Measurements from ENCODE around the gene VPS9D1. TPM values are rescaled to one million over a fixed set of nuclear protein-coding genes. Genes with fewer than 3 reads are reported as not detected.

VPS9D1 gene
- total RNA-seq, 4 donors from 2014 or later, result 5.8 to 9.5 (median 7.8) TPM

DNA sequence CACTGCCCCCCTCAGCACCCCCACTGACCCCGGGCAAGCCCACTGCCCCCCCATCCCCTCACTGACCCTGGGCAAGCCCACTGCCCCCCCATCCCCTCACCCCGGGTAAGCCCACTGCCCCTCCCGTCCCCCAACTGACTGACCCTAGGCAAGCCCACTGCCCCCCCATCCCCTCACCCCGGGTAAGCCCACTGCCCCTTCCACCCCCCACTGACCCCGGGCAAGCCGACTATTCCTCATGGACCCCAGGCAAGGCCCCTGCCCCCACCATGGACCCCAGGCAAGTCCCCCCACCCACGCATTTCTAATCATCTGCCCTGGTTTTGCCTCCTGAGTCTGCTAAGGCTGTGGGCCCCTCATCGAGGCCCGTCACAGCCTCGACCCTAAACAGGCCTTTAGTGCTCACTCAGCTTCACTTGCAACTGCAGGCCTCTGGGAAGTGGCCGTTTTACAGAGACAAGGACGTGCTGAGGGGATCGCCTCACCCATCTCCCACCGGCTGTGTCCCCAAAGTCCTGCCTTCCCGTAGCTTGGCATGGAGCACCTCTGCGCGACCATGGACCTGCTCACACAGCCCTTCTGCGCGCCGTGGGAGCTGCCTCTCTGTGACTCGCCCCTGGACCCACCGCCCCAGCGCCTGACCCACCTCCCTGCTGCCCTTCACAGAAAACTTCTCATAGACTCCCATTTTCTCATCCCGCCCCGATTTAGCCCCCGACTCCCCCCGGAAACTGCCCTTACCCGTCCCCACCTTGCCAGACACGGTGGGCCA, 3.6 kb downstream of the VPS9D1 start:
- ATAC-seq (ENCODE audit: low FRiP score) (no peak), DNase-seq (ENCODE audit: low spot score) (no peak)
- TF ChIP-seq, protein P1, sequence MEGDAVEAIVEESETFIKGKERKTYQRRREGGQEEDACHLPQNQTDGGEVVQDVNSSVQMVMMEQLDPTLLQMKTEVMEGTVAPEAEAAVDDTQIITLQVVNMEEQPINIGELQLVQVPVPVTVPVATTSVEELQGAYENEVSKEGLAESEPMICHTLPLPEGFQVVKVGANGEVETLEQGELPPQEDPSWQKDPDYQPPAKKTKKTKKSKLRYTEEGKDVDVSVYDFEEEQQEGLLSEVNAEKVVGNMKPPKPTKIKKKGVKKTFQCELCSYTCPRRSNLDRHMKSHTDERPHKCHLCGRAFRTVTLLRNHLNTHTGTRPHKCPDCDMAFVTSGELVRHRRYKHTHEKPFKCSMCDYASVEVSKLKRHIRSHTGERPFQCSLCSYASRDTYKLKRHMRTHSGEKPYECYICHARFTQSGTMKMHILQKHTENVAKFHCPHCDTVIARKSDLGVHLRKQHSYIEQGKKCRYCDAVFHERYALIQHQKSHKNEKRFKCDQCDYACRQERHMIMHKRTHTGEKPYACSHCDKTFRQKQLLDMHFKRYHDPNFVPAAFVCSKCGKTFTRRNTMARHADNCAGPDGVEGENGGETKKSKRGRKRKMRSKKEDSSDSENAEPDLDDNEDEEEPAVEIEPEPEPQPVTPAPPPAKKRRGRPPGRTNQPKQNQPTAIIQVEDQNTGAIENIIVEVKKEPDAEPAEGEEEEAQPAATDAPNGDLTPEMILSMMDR (IDR thresholded peaks at IDR 0.05), result no peak

DNA sequence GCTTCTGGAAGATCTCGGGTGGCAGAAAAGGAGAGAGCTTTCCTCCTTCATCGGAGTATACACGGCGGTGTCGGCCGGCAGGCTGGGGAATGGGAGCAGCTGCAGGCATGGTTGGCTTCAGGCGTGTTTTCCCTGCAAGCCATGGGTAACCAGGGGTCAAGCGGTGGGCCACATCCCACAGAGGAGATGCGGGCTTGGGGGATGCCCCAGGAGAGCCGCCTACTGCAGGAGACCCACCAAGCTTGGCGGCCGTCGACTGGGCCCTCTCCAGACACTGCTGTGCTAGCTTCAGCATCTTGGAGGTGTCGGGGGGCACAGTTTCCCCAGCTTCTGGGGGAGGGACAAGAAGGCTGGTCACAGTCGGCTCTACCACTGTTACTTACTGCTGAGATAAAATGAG, 4.2 kb downstream of the VPS9D1 start:
- TF ChIP-seq, protein P1 (IDR thresholded peaks at IDR 0.05), result no peak
- ATAC-seq (ENCODE audit: low FRiP score) (no peak), DNase-seq (ENCODE audit: low spot score) (no peak)

DNA sequence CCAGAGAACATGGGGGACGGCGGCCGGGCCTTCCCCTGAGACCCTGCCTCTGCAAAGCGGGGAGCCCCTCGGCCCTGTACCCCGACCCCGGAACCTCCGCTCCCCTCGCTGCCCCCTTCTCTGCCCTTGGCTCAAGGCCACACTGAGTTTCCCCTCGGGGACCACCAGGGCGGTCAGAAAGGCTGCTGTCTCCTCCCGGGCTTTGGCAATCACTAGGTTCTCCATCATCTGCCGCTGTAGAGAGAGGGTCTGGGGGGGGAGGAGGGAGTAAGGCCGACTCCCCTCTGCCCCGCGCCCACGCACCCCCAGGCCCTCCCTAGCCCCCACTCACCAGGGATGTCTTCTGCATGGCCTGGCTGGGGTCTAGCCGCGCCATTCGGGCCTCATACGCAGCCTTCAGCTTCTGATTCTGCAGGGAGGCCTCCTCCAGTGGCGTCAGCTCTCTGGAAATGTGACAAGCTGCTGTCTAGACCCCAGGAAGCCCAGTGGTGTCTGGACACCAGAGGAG, 8.4 kb downstream of the VPS9D1 start:
- no peak for DNase-seq (ENCODE audit: low spot score)
- ATAC-seq (ENCODE audit: low FRiP score), result no peak
- TF ChIP-seq, protein P1 (IDR thresholded peaks at IDR 0.05), result no peak

DNA sequence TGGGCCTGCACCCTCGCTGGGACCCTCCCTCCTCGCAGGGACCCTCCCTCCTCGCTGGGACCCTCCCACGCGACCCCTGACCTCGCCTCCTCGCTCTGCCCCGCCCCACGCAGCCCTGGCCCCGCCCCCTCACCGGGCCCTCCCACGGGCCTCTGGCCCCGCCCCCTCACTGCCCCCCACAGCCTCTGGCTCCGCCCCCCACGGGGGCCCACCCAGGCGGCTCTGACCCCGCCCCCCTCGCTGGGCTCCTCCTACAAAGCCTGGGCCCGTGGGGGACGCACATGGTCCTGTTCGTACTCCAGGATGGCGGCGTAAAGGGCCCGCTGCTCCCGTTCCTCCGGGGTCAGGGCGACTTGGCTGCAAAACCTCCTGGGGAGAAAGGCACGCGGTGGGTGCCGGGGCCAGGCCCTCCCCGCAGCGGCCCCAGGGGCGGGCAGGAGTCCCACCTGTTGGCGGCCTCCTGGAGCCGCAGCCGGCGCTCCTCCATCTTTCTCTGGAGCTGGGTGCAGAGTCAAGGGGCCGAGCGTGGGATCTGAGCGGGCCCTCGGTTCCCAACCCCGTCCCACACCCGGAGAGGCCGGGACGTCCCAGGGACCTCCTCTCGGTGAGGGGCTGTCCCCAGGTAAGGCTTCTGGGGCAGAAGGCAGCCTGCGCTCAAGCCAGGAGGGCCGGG, 9.0 kb downstream of the VPS9D1 start:
- peak; percentile 45 for ATAC-seq (ENCODE audit: low FRiP score)
- TF ChIP-seq, protein P1 (IDR thresholded peaks at IDR 0.05), result no peak
- no peak for DNase-seq (ENCODE audit: low spot score)

DNA sequence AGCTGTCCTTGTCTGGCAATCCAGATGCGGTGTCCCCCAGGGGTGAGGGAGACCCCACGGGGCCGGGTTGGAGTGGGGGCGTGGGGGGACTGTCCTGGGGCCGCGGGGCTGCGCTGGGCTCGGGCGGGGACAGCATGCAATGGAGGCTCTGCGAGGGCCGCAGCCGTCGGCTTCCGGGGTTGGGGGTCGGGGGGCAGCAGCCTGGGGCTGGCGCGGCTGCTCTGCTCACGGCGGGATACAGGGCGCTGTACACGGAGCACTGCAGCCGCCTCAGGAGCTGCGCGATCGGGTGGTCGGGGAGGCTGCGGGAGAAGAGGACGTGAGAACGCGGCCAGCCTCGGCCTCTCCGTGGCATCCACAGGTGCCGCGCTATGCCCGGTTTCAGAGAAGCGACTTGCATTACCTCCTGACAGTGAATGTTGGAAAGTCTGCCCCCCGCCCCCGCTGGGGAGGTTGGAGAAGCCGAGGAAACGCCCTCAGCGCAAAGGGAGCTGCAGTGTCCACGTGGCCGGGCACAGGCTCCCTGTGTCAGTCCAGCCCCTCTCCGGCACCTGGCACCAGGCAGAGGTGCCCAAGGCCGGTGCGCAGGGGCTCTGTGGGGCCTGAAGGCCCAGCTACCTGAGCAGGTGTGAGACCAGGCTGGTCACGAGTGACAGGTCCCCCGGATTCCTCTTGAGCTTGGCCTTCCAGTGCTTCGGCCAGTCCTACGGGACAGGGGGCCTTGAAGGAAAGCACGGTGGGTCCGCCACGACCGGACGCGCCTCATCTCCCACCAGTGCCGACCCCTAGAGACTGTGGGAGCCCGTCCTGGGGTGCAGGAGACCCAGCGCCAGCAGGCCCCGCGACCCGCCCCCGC, 9.8 kb downstream of the VPS9D1 start:
- TF ChIP-seq, protein P1 (IDR thresholded peaks at IDR 0.05), result no peak
- no peak for DNase-seq (ENCODE audit: low spot score)

DNA sequence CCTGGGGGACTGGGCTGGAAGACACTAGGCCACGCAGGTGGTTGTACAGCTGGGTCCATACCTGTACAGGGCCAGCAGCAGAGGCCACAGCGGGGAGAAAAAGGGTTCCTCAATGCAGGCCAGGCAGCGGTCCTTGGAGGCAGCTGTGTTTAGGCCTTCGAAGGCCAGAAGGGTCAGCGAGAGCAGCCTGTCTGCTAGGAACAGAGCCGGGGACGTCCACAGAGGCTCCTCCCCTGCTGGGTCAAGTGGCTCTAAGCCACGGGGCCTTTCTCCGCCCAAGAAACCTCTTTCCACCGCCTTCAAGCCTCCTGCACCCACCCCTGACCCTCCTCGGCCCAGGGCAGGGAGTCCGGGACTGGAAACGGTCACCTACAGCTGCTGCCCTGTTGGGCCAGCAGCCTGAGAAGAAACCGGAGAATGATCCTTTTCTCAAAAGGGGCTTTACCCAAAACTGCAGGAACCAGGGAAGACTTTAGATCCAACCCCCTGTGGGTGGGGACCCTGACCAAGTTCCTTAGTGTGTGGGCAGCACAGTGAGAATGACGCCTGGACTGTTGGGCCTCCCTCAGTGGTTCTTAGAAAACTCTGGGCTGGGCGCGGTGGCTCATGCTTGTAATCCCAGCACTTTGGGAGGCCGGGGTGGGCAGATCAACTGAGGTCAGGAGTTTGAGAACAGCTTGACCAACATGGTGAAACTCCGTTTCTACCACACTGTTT, 10.8 kb downstream of the VPS9D1 start:
- DNase-seq (ENCODE audit: low spot score), result no peak
- ATAC-seq (ENCODE audit: low FRiP score), result no peak
- TF ChIP-seq, protein P1 (IDR thresholded peaks at IDR 0.05), result no peak

More for the DNA sequence above, 9.8 kb downstream of the VPS9D1 start:
- ATAC-seq (ENCODE audit: low FRiP score), result no peak
